H1 (cell line): ENCODE measurements around the gene SLC5A10. TPM values are rescaled to one million over a fixed set of nuclear protein-coding genes. Genes with fewer than 3 reads are reported as not detected.

Source experiments
- CTCF ChIA-PET: fragments of 300-600 bp; sonication (Branson Sonifier 250); formaldehyde crosslinking; loops from one replicate; lab custom pipeline; 2021; ENCODE audit not compliant: partially characterized antibody; lab: Charles Lee
- POLR2A ChIA-PET: fragments of 300-600 bp; sonication (Branson Sonifier 250); formaldehyde crosslinking; loops from one replicate; lab custom pipeline; 2021; ENCODE audit warnings: inconsistent platforms; ENCODE audit not compliant: partially characterized antibody; lab: Charles Lee
- DNase-seq, 2 experiments: peaks; one replicate each; pipeline versions ENCODE4 v3.0.0 to v3.0.0-alpha.2; 2010 to 2022; ENCODE audit warnings: low spot score in 2 of 2, low read depth in 1 of 2, mixed read lengths in 1 of 2
- FAIRE-seq: peaks from 2 replicates; lab custom pipeline; 2011; peaks lifted over from hg19 to GRCh38; lab: Jason Lieb, UNC
- H2AFZ ChIP-seq: 2 replicates; pipeline ENCODE4 v1.8.1; 2012; ENCODE audit warnings: low read length, inconsistent platforms
- H2AK5ac ChIP-seq: 2 replicates; pipeline ENCODE4 v1.6.1; 2013; ENCODE audit warnings: low read depth, low read length
- H2BK120ac ChIP-seq: replicated peaks from 2 replicates; pipeline ENCODE3; 2013; ENCODE audit warnings: low read depth, low read length, inconsistent platforms
- H2BK12ac ChIP-seq: 2 replicates; pipeline ENCODE4 v1.6.1; 2013; ENCODE audit warnings: low read depth, low read length
- H2BK15ac ChIP-seq: 2 replicates; pipeline ENCODE4 v1.6.1; 2013; ENCODE audit warnings: low read length
- H2BK20ac ChIP-seq: 2 replicates; pipeline ENCODE4 v1.6.1; 2013; ENCODE audit warnings: low read length
- H2BK5ac ChIP-seq: 2 replicates; pipeline ENCODE4 v1.6.1; 2013; ENCODE audit warnings: low read depth, low read length
- H3K14ac ChIP-seq: 2 replicates; pipeline ENCODE4 v1.6.1; 2013; ENCODE audit warnings: inconsistent platforms; ENCODE audit not compliant: insufficient read length
- H3K18ac ChIP-seq: 2 replicates; pipeline ENCODE4 v1.6.1; 2013; ENCODE audit warnings: low read length; ENCODE audit errors: extremely low read depth
- H3K23ac ChIP-seq: 2 replicates; pipeline ENCODE4 v1.6.1; 2013; ENCODE audit warnings: inconsistent platforms; ENCODE audit not compliant: insufficient read length
- H3K23me2 ChIP-seq: 2 replicates; pipeline ENCODE4 v1.6.1; 2013; ENCODE audit warnings: low read depth, low read length
- H3K27ac ChIP-seq: 2 replicates; pipeline ENCODE4 v1.6.1; 2011; ENCODE audit warnings: low read depth, low read length, inconsistent platforms
- H3K27me3 ChIP-seq, 4 experiments: replicated peaks in 1 of 4; 1 replicate in 1 of 4; 2 replicates in 3 of 4; pipeline versions ENCODE4 v1.6.1 to v1.8.1; 2011 to 2013; ENCODE audit warnings: low read length in 3 of 4, mild to moderate bottlenecking in 3 of 4, inconsistent platforms in 2 of 4, mixed read lengths in 2 of 4, moderate library complexity in 1 of 4; ENCODE audit not compliant: control insufficient read depth in 3 of 4, insufficient read depth in 3 of 4; ENCODE audit errors: extremely low read depth in 1 of 4
- H3K36me3 ChIP-seq, 4 experiments: 2 replicates each; pipeline versions ENCODE4 v1.6.1 to v1.8.1; 2011 to 2013; ENCODE audit warnings: mild to moderate bottlenecking in 4 of 4, low read length in 3 of 4, moderate library complexity in 2 of 4, control low read depth in 1 of 4, inconsistent platforms in 1 of 4; ENCODE audit not compliant: insufficient read depth in 4 of 4, control insufficient read depth in 2 of 4
- H3K4ac ChIP-seq: replicated peaks from 2 replicates; pipeline ENCODE3; 2013; ENCODE audit warnings: low read length, low read depth, mixed read lengths, inconsistent platforms; ENCODE audit not compliant: insufficient read length
- H3K4me1 ChIP-seq, 4 experiments: replicated peaks in 1 of 4; 1 replicate in 1 of 4; 2 replicates in 3 of 4; pipeline versions ENCODE4 v1.6.1 to v1.8.1; 2011 to 2013; ENCODE audit warnings: low read length in 3 of 4, inconsistent platforms in 2 of 4, mixed read lengths in 1 of 4; ENCODE audit not compliant: insufficient read depth in 4 of 4, control insufficient read depth in 3 of 4
- H3K4me2 ChIP-seq, 2 experiments: 2 replicates each; pipeline versions ENCODE4 v1.6.1 to v1.8.1; 2011 to 2013; ENCODE audit warnings: low read depth in 2 of 2, low read length in 2 of 2, control low read depth in 1 of 2, inconsistent platforms in 1 of 2, mild to moderate bottlenecking in 1 of 2; ENCODE audit not compliant: insufficient read depth in 1 of 2
- H3K4me3 ChIP-seq, 4 experiments: fragments of 200-600, 300-600 bp in 1 of 4; sonication (generic), shearing (Covaris generic), sonication (Bioruptor Twin) in 1 of 4; 2 replicates each; pipeline versions ENCODE4 v1.5.1 to v1.8.1; 2011 to 2016; ENCODE audit warnings: low read length in 4 of 4, low read depth in 3 of 4, control low read depth in 2 of 4, inconsistent platforms in 2 of 4, mild to moderate bottlenecking in 2 of 4, mixed read lengths in 1 of 4, moderate library complexity in 1 of 4; ENCODE audit not compliant: insufficient read depth in 2 of 4; ENCODE audit errors: extremely low read depth in 1 of 4
- H3K56ac ChIP-seq: replicated peaks from 2 replicates; pipeline ENCODE3; 2013; ENCODE audit warnings: low read depth, mild to moderate bottlenecking, mixed read lengths, low read length, inconsistent platforms; ENCODE audit not compliant: insufficient read length
- H3K79me1 ChIP-seq: 2 replicates; pipeline ENCODE4 v1.6.1; 2013; ENCODE audit warnings: low read depth, low read length, control low read depth
- H3K79me2 ChIP-seq, 2 experiments: 2 replicates each; pipeline versions ENCODE4 v1.6.1 to v1.8.1; 2012 to 2013; ENCODE audit warnings: low read length in 2 of 2, mild to moderate bottlenecking in 2 of 2, inconsistent platforms in 1 of 2; ENCODE audit not compliant: insufficient read depth in 2 of 2, control insufficient read depth in 1 of 2
- H3K9ac ChIP-seq, 4 experiments: replicated peaks in 1 of 4; 1 replicate in 1 of 4; 2 replicates in 3 of 4; pipeline versions ENCODE4 v1.6.1 to v1.8.1; 2011 to 2013; ENCODE audit warnings: low read depth in 3 of 4, low read length in 3 of 4, control low read depth in 2 of 4, mild to moderate bottlenecking in 2 of 4, moderate library complexity in 2 of 4, inconsistent platforms in 1 of 4; ENCODE audit errors: extremely low read depth in 1 of 4
- H3K9me3 ChIP-seq, 2 experiments: 2 replicates each; pipeline versions ENCODE4 v1.6.1 to v1.8.1; 2012 to 2013; ENCODE audit warnings: mild to moderate bottlenecking in 2 of 2, moderate library complexity in 2 of 2, control low read depth in 1 of 2, inconsistent platforms in 1 of 2, low read depth in 1 of 2, low read length in 1 of 2, mixed read lengths in 1 of 2; ENCODE audit not compliant: insufficient read depth in 2 of 2
- H4K20me1 ChIP-seq, 2 experiments: replicated peaks in 1 of 2; 2 replicates each; pipeline versions ENCODE3 to v1.8.1; 2011 to 2013; ENCODE audit warnings: inconsistent platforms in 2 of 2, low read length in 2 of 2, mild to moderate bottlenecking in 1 of 2; ENCODE audit not compliant: insufficient read depth in 2 of 2, control insufficient read depth in 1 of 2
- H4K5ac ChIP-seq: 2 replicates; pipeline ENCODE4 v1.6.1; 2013; ENCODE audit warnings: low read length, low read depth, mixed read lengths, inconsistent platforms; ENCODE audit not compliant: insufficient read length
- H4K8ac ChIP-seq: 2 replicates; pipeline ENCODE4 v1.8.0; 2013; ENCODE audit warnings: mild to moderate bottlenecking, moderate library complexity, low read length, inconsistent platforms; ENCODE audit not compliant: insufficient read depth; ENCODE audit errors: extremely low read depth
- H4K91ac ChIP-seq: replicated peaks from 2 replicates; pipeline ENCODE3; 2013; ENCODE audit warnings: low read length, mixed read lengths, inconsistent platforms; ENCODE audit not compliant: insufficient read length
- CEBPB ChIP-seq: IDR thresholded peaks from 2 replicates; pipeline ENCODE4 v1.6.1; 2012; ENCODE audit warnings: low read depth, low read length
- EZH2 ChIP-seq: fragments of 200-600 bp; sonication (generic); IDR thresholded peaks from 2 replicates; pipeline ENCODE4 v1.7.1; 2012; ENCODE audit warnings: low read depth, mild to moderate bottlenecking, moderate library complexity, low read length, inconsistent platforms; ENCODE audit not compliant: severe bottlenecking
- NRF1 ChIP-seq: IDR thresholded peaks from 2 replicates; pipeline ENCODE4 v1.6.1; 2011; ENCODE audit warnings: mild to moderate bottlenecking, low read depth, low read length, improper control_type of control experiment
- POU5F1 ChIP-seq: IDR thresholded peaks from 2 replicates; pipeline ENCODE4 v1.6.1; 2011; ENCODE audit warnings: low read depth, mild to moderate bottlenecking, low read length, moderate library complexity
- RAD21 ChIP-seq, 2 experiments: IDR thresholded peaks in 1 of 2; conservative IDR thresholded peaks in 1 of 2; 2 replicates each; pipeline ENCODE4 v1.6.1; 2011; ENCODE audit warnings: low read depth in 2 of 2, low read length in 2 of 2, improper control_type of control experiment in 1 of 2, inconsistent platforms in 1 of 2, mild to moderate bottlenecking in 1 of 2, moderate library complexity in 1 of 2
- RNF2 ChIP-seq: fragments of 200-900, 300-1000 bp; sonication (generic); IDR thresholded peaks from 2 replicates; pipeline ENCODE4 v1.7.1; 2016; ENCODE audit warnings: borderline replicate concordance, low read depth, mild to moderate bottlenecking, antibody characterized with exemption, low read length; ENCODE audit not compliant: poor library complexity, severe bottlenecking; ENCODE audit errors: missing control alignments
- SIX5 ChIP-seq: IDR thresholded peaks from 2 replicates; pipeline ENCODE4 v1.6.1; 2011; ENCODE audit warnings: mild to moderate bottlenecking, low read depth, low read length
- SP4 ChIP-seq: IDR thresholded peaks from 2 replicates; pipeline ENCODE4 v1.6.1; 2012; ENCODE audit warnings: low read length, inconsistent platforms
- TBP ChIP-seq: IDR thresholded peaks from 2 replicates; pipeline ENCODE4 v1.6.1; 2011; ENCODE audit warnings: low read depth, low read length, improper control_type of control experiment
- YY1 ChIP-seq: IDR thresholded peaks from 2 replicates; pipeline ENCODE4 v1.6.1; 2011; ENCODE audit warnings: low read depth, mild to moderate bottlenecking, low read length
- ZNF274 ChIP-seq: IDR thresholded peaks from 2 replicates; pipeline ENCODE4 v1.7.0; 2012; ENCODE audit warnings: low read length, borderline replicate concordance; ENCODE audit errors: extremely low read depth
- WGBS, 2 experiments: shearing (Covaris generic) in 1 of 2; methylation state at CpG; one replicate each; pipeline versions ENCODE4 v1.1.6 to v1.1.7; 2013 to 2015; ENCODE audit warnings: low lambda C conversion rate in 2 of 2, mixed read lengths in 2 of 2, inconsistent platforms in 1 of 2, low coverage in 1 of 2, missing lambda C conversion rate in 1 of 2; ENCODE audit not compliant: insufficient replicate concordance in 2 of 2, insufficient coverage in 1 of 2, insufficient read length in 1 of 2; ENCODE audit errors: extremely low coverage in 1 of 2, missing lambda C conversion rate in 1 of 2; 5-methylcytosine and 5-hydroxymethylcytosine counted together
- polyA plus RNA-seq, 7 experiments: library from polyadenylated mRNA; depleted of rRNA in 3 of 7; stranded (reverse) in 5 of 7; unstranded in 2 of 7; fragments of >200 nt in 5 of 7; fragments of 200-250 nt in 2 of 7; gene quantifications; 1 replicate in 5 of 7; 2 replicates in 1 of 7; 4 replicates in 1 of 7; pipeline versions ENCODE4 v1.2.1 to v1.2.3, GENCODE V29; 2011 to 2013; ENCODE audit warnings: missing spikeins in 2 of 7, mixed read lengths in 2 of 7
- total RNA-seq: library from RNA; stranded (reverse); fragmentation: NEBNext Ultra II Directional; extraction: Animal tissue kit (Norgen Biotek cat#: 25700); gene quantifications from 2 replicates; pipeline ENCODE4 v1.2.1, GENCODE V29; 2021

Gene SLC5A10
- total and polyA plus RNA-seq, 2 of the 8 experiments (the other 6 are each of a cell fraction or from before 2014, with no cell fraction given): 0.05 to 0.11 TPM

- Histone ChIP-seq H3K79me2 (no peaks in the 10 kb centered on the region), H3K23me2 (no peaks in the 10 kb centered on the region), H4K91ac (no peak overlapping the region), H3K4me1 (peaks cover 0 to 4% (median 0%) of the 10 kb centered on the region in 4 experiments; a peak in 2 of 7 replicates), H3K4ac (no peak overlapping the region), H4K8ac (no peak overlapping the region), H3K27me3 (no peaks in the 10 kb centered on the region), H3K23ac (no peak overlapping the region), H2BK20ac (no peak overlapping the region), H3K18ac (no peak overlapping the region), H3K36me3 (peaks cover 0 to 18% (median 10%) of the 10 kb centered on the region in 4 experiments; a peak in 6 of 8 replicates), H2BK12ac (no peak overlapping the region), H3K4me2 (no peak overlapping the region), H3K56ac (no peak overlapping the region), H2BK120ac (no peak overlapping the region), H4K5ac (no peak overlapping the region), H2BK5ac (no peak overlapping the region), H3K9ac (no peak overlapping the region), H3K9me3 (no peaks in the 10 kb centered on the region), H2BK15ac (no peak overlapping the region), H2AK5ac (no peak overlapping the region), H3K27ac (no peak overlapping the region), H3K79me1 (peaks cover 5% of the 10 kb centered on the region), H3K4me3 (no peak overlapping the region), H4K20me1 (peaks cover 8 to 24% of the 10 kb centered on the region in 2 experiments), H3K14ac (no peak overlapping the region), H2AFZ (no peak overlapping the region)
- CTCF ChIA-PET: interaction anchor here (1.6 to 2.0 kb wide), 2 partner anchors 23 to 26 kb away, joined by 5 to 17 read pairs; no protein-coding TSS in a partner anchor
- DNase-seq (no peak), FAIRE-seq (no peak)
- POLR2A ChIA-PET: interaction anchor here (0.7 kb wide), 1 partner anchor 19 kb away, joined by 3 read pairs; no protein-coding TSS in a partner anchor
- 92% methylated on average over 19 of the region's 21 CpGs; no CpG with 5 or more reads in 1 of the 2 experiments for WGBS, 2 experiments
- no peak for TF ChIP-seq YY1
- TF ChIP-seq NRF1: no peak
- TF ChIP-seq CEBPB: no peak
- no peak for TF ChIP-seq POU5F1
- TF ChIP-seq TBP: no peak
- no peak for TF ChIP-seq RAD21 (IDR thresholded peaks at IDR 0.05 in 1 of 2, conservative IDR thresholded peaks at IDR 0.05 in 1 of 2; ENCODE audit: low read depth in 2 of 2, low read length in 2 of 2)
- no peak for TF ChIP-seq SP4
- TF ChIP-seq ZNF274: no peak
- no peak for TF ChIP-seq EZH2
- no peak for TF ChIP-seq RNF2
- no peak for TF ChIP-seq SIX5
Measured at GRCh38 chr17:18984273-18985114, 32.5 kb downstream of the SLC5A10 start.
